ENCODE measurements around the gene GRAMD1B. TPM values are rescaled to one million over a fixed set of nuclear protein-coding genes. Genes with fewer than 3 reads are reported as not detected.
"Not testable (repeated sequence)": the region's sequence is repeated elsewhere in the genome, so short reads cannot be mapped to it uniquely, and the experiment has no call there.

GRAMD1B gene
- total RNA-seq, 4 donors from 2014 or later: 31.4 to 152 (median 123) TPM

GRCh38 chr11:123566852-123567251 is 136.8 kb downstream of the GRAMD1B start:
- no peak for DNase-seq
- H3K36me3 ChIP-seq: no peaks in the 10 kb centered on the region
- H3K27ac ChIP-seq: no peak overlapping the region
- TF ChIP-seq POLR2A (IDR thresholded peaks at IDR 0.05): no peak
- TF ChIP-seq CTCF (IDR thresholded peaks at IDR 0.05): no peak
- no peaks in the 10 kb centered on the region for H3K27me3 ChIP-seq
- H3K9me3 ChIP-seq: no peaks in the 10 kb centered on the region
- no peaks in the 10 kb centered on the region for H3K4me1 ChIP-seq
- H3K4me3 ChIP-seq: no peak overlapping the region

GRCh38 chr11:123567466-123567865 is 137.4 kb downstream of the GRAMD1B start:
- Histone ChIP-seq H3K27me3 (no peaks in the 10 kb centered on the region), H3K9me3 (no peaks in the 10 kb centered on the region), H3K27ac (no peak overlapping the region), H3K36me3 (no peaks in the 10 kb centered on the region), H3K4me1 (no peaks in the 10 kb centered on the region), H3K4me3 (no peak overlapping the region)
- no peak for DNase-seq
- no peak for TF ChIP-seq POLR2A (IDR thresholded peaks at IDR 0.05)
- no peak for TF ChIP-seq CTCF (IDR thresholded peaks at IDR 0.05)

- no peaks in the 10 kb centered on the region for H3K27me3 ChIP-seq
- TF ChIP-seq POLR2A (IDR thresholded peaks at IDR 0.05) (no peak), CTCF (IDR thresholded peaks at IDR 0.05) (no peak)
- no peak overlapping the region for H3K27ac ChIP-seq
- H3K4me1 ChIP-seq: no peaks in the 10 kb centered on the region
- H3K36me3 ChIP-seq: no peaks in the 10 kb centered on the region
- DNase-seq: no peak
- no peaks in the 10 kb centered on the region for H3K9me3 ChIP-seq
- no peak overlapping the region for H3K4me3 ChIP-seq
Observed at GRCh38 chr11:123568367-123568870, 138.3 kb downstream of the GRAMD1B start.

GRCh38 chr11:123569393-123569792 is 139.3 kb downstream of the GRAMD1B start:
- Histone ChIP-seq H3K4me1 (no peaks in the 10 kb centered on the region), H3K27ac (no peak overlapping the region), H3K9me3 (no peaks in the 10 kb centered on the region), H3K27me3 (no peaks in the 10 kb centered on the region), H3K36me3 (no peaks in the 10 kb centered on the region), H3K4me3 (no peak overlapping the region)
- TF ChIP-seq POLR2A (IDR thresholded peaks at IDR 0.05): no peak
- no peak for TF ChIP-seq CTCF (IDR thresholded peaks at IDR 0.05)
- no peak for DNase-seq

- Histone ChIP-seq H3K27me3 (no peaks in the 10 kb centered on the region), H3K4me3 (no peak overlapping the region), H3K27ac (no peak overlapping the region), H3K4me1 (no peaks in the 10 kb centered on the region), H3K9me3 (no peaks in the 10 kb centered on the region), H3K36me3 (no peaks in the 10 kb centered on the region)
- DNase-seq: no peak
- TF ChIP-seq CTCF (IDR thresholded peaks at IDR 0.05): no peak
Observed at GRCh38 chr11:123570939-123571580, 141.0 kb downstream of the GRAMD1B start.

- H3K4me1 ChIP-seq, DNase-seq, H3K4me3 ChIP-seq, H3K27me3 ChIP-seq, H3K36me3 ChIP-seq, H3K27ac ChIP-seq, H3K9me3 ChIP-seq: not testable (repeated sequence)
Observed at GRCh38 chr11:123572791-123573190, 142.7 kb downstream of the GRAMD1B start.
